HUES48 (cell line): ENCODE data around the gene RASSF1.

Experiments used
- H3K27ac ChIP-seq: one replicate; pipeline ENCODE4 v1.7.0; 2013; ENCODE audit warnings: low read depth, low read length, inconsistent platforms
- H3K27me3 ChIP-seq: 2 replicates; pipeline ENCODE4 v1.6.1; 2013; ENCODE audit warnings: mild to moderate bottlenecking, low read length; ENCODE audit not compliant: control insufficient read depth, insufficient read depth
- H3K36me3 ChIP-seq: 2 replicates; pipeline ENCODE4 v1.6.1; 2013; ENCODE audit warnings: low read length; ENCODE audit not compliant: control insufficient read depth, insufficient read depth
- H3K4me1 ChIP-seq: 2 replicates; pipeline ENCODE4 v1.6.1; 2013; ENCODE audit warnings: mild to moderate bottlenecking, low read length; ENCODE audit not compliant: control insufficient read depth, insufficient read depth
- H3K4me3 ChIP-seq: 2 replicates; pipeline ENCODE4 v1.5.1; 2013; ENCODE audit warnings: mild to moderate bottlenecking, low read depth, low read length
- H3K9ac ChIP-seq: 2 replicates; pipeline ENCODE4 v1.6.1; 2013; ENCODE audit warnings: mild to moderate bottlenecking, low read depth, low read length, moderate library complexity
- H3K9me3 ChIP-seq: 2 replicates; pipeline ENCODE4 v1.6.1; 2013; ENCODE audit warnings: low read length; ENCODE audit not compliant: control insufficient read depth, insufficient read depth

Gene RASSF1

GRCh38 chr3:50378024-50378423 is 37.4 kb upstream of the RASSF1 start:
- Histone ChIP-seq H3K4me1 (peaks cover 2% of the 10 kb centered on the region; the same call in 1 of the 2 replicates), H3K36me3 (no peaks in the 10 kb centered on the region), H3K27ac (no peak overlapping the region), H3K4me3 (no peak overlapping the region), H3K27me3 (no peaks in the 10 kb centered on the region), H3K9ac (no peak overlapping the region), H3K9me3 (no peaks in the 10 kb centered on the region)

- H3K4me3 ChIP-seq: no peak overlapping the region
- H3K27me3 ChIP-seq: no peaks in the 10 kb centered on the region
- peaks cover 9% of the 10 kb centered on the region; the same call in 1 of the 2 replicates for H3K4me1 ChIP-seq
- no peaks in the 10 kb centered on the region for H3K9me3 ChIP-seq
- no peak overlapping the region for H3K9ac ChIP-seq
- no peak overlapping the region for H3K27ac ChIP-seq
- no peaks in the 10 kb centered on the region for H3K36me3 ChIP-seq
Observed at GRCh38 chr3:50375258-50375931, 34.8 kb upstream of the RASSF1 start.

GRCh38 chr3:50374363-50375257 is 34.0 kb upstream of the RASSF1 start:
- Histone ChIP-seq H3K27me3 (no peaks in the 10 kb centered on the region), H3K36me3 (no peaks in the 10 kb centered on the region), H3K4me1 (peaks cover 9% of the 10 kb centered on the region; the same call in 1 of the 2 replicates), H3K27ac (no peak overlapping the region), H3K9me3 (no peaks in the 10 kb centered on the region), H3K9ac (no peak overlapping the region), H3K4me3 (no peak overlapping the region)

- no peak overlapping the region for H3K9ac ChIP-seq
- H3K9me3 ChIP-seq: no peaks in the 10 kb centered on the region
- H3K4me1 ChIP-seq: peaks cover 9% of the 10 kb centered on the region; the same call in 1 of the 2 replicates
- no peak overlapping the region for H3K4me3 ChIP-seq
- no peaks in the 10 kb centered on the region for H3K27me3 ChIP-seq
- H3K27ac ChIP-seq: no peak overlapping the region
- H3K36me3 ChIP-seq: no peaks in the 10 kb centered on the region
Observed at GRCh38 chr3:50373146-50374051, 32.8 kb upstream of the RASSF1 start.

GRCh38 chr3:50372349-50372748 is 31.7 kb upstream of the RASSF1 start:
- H3K4me3 ChIP-seq: no peak overlapping the region
- no peaks in the 10 kb centered on the region for H3K9me3 ChIP-seq
- H3K27ac ChIP-seq: no peak overlapping the region
- H3K27me3 ChIP-seq: no peaks in the 10 kb centered on the region
- H3K36me3 ChIP-seq: no peaks in the 10 kb centered on the region
- no peak overlapping the region for H3K9ac ChIP-seq
- H3K4me1 ChIP-seq: peaks cover 9% of the 10 kb centered on the region; the same call in 1 of the 2 replicates

GRCh38 chr3:50371133-50371685 is 30.6 kb upstream of the RASSF1 start:
- H3K9ac ChIP-seq: no peak overlapping the region

GRCh38 chr3:50370594-50370993 is 30.0 kb upstream of the RASSF1 start:
- no peak overlapping the region for H3K4me3 ChIP-seq
- H3K4me1 ChIP-seq: peaks cover 12% of the 10 kb centered on the region; the same call in 1 of the 2 replicates
- no peak overlapping the region for H3K27ac ChIP-seq
- H3K9me3 ChIP-seq: no peaks in the 10 kb centered on the region
- H3K27me3 ChIP-seq: peaks cover 7% of the 10 kb centered on the region; the same call in 1 of the 2 replicates
- H3K36me3 ChIP-seq: no peaks in the 10 kb centered on the region
- H3K9ac ChIP-seq: no peak overlapping the region

More at GRCh38 chr3:50371133-50371685, 30.6 kb upstream of the RASSF1 start:
- Histone ChIP-seq H3K4me3 (no peak overlapping the region), H3K27ac (no peak overlapping the region), H3K36me3 (no peaks in the 10 kb centered on the region), H3K9me3 (no peaks in the 10 kb centered on the region), H3K27me3 (peaks cover 2% of the 10 kb centered on the region; the same call in 1 of the 2 replicates), H3K4me1 (peaks cover 9% of the 10 kb centered on the region; the same call in 1 of the 2 replicates)

- no peak overlapping the region for H3K9ac ChIP-seq
- H3K27me3 ChIP-seq: peaks cover 11% of the 10 kb centered on the region
- H3K4me1 ChIP-seq: peaks cover 14% of the 10 kb centered on the region; the same call in 1 of the 2 replicates
- no peak overlapping the region for H3K27ac ChIP-seq
- no peak overlapping the region for H3K4me3 ChIP-seq
- H3K9me3 ChIP-seq: no peaks in the 10 kb centered on the region
- no peaks in the 10 kb centered on the region for H3K36me3 ChIP-seq
Observed at GRCh38 chr3:50369012-50369670, 28.5 kb upstream of the RASSF1 start.

GRCh38 chr3:50365842-50366220 is 25.2 kb upstream of the RASSF1 start:
- H3K4me1 ChIP-seq: peaks cover 8% of the 10 kb centered on the region; the same call in 1 of the 2 replicates
- peak overlapping the region; percentile 59 for H3K4me3 ChIP-seq
- no peak overlapping the region for H3K27ac ChIP-seq

More at GRCh38 chr3:50365842-50366220, 25.2 kb upstream of the RASSF1 start:
- peaks cover 16% of the 10 kb centered on the region for H3K27me3 ChIP-seq
- H3K9me3 ChIP-seq: no peaks in the 10 kb centered on the region
- H3K9ac ChIP-seq: peak overlapping the region; percentile 41; the same call in 1 of the 2 replicates
- no peaks in the 10 kb centered on the region for H3K36me3 ChIP-seq
